H1 (cell line): ENCODE data around the gene PRCD. TPM values are rescaled to one million over a fixed set of nuclear protein-coding genes. Genes with fewer than 3 reads are reported as not detected.
A peak's percentile ranks its signal among the peaks of the same experiment; 100 is the strongest.

Experiments
- CTCF ChIA-PET: fragments of 300-600 bp; sonication (Branson Sonifier 250); formaldehyde crosslinking; loops from one replicate; lab custom pipeline; 2021; ENCODE audit not compliant: partially characterized antibody; lab: Charles Lee
- POLR2A ChIA-PET: fragments of 300-600 bp; sonication (Branson Sonifier 250); formaldehyde crosslinking; loops from one replicate; lab custom pipeline; 2021; ENCODE audit warnings: inconsistent platforms; ENCODE audit not compliant: partially characterized antibody; lab: Charles Lee
- DNase-seq, 2 experiments: peaks; one replicate each; pipeline versions ENCODE4 v3.0.0 to v3.0.0-alpha.2; 2010 to 2022; ENCODE audit warnings: low spot score in 2 of 2, low read depth in 1 of 2, mixed read lengths in 1 of 2
- FAIRE-seq: peaks from 2 replicates; lab custom pipeline; 2011; peaks lifted over from hg19 to GRCh38; lab: Jason Lieb, UNC
- H2AFZ ChIP-seq: 2 replicates; pipeline ENCODE4 v1.8.1; 2012; ENCODE audit warnings: low read length, inconsistent platforms
- H2AK5ac ChIP-seq: 2 replicates; pipeline ENCODE4 v1.6.1; 2013; ENCODE audit warnings: low read depth, low read length
- H2BK120ac ChIP-seq: replicated peaks from 2 replicates; pipeline ENCODE3; 2013; ENCODE audit warnings: low read depth, low read length, inconsistent platforms
- H2BK12ac ChIP-seq: 2 replicates; pipeline ENCODE4 v1.6.1; 2013; ENCODE audit warnings: low read depth, low read length
- H2BK15ac ChIP-seq: 2 replicates; pipeline ENCODE4 v1.6.1; 2013; ENCODE audit warnings: low read length
- H2BK20ac ChIP-seq: 2 replicates; pipeline ENCODE4 v1.6.1; 2013; ENCODE audit warnings: low read length
- H2BK5ac ChIP-seq: 2 replicates; pipeline ENCODE4 v1.6.1; 2013; ENCODE audit warnings: low read depth, low read length
- H3K14ac ChIP-seq: 2 replicates; pipeline ENCODE4 v1.6.1; 2013; ENCODE audit warnings: inconsistent platforms; ENCODE audit not compliant: insufficient read length
- H3K18ac ChIP-seq: 2 replicates; pipeline ENCODE4 v1.6.1; 2013; ENCODE audit warnings: low read length; ENCODE audit errors: extremely low read depth
- H3K23ac ChIP-seq: 2 replicates; pipeline ENCODE4 v1.6.1; 2013; ENCODE audit warnings: inconsistent platforms; ENCODE audit not compliant: insufficient read length
- H3K23me2 ChIP-seq: 2 replicates; pipeline ENCODE4 v1.6.1; 2013; ENCODE audit warnings: low read depth, low read length
- H3K27ac ChIP-seq: 2 replicates; pipeline ENCODE4 v1.6.1; 2011; ENCODE audit warnings: low read depth, low read length, inconsistent platforms
- H3K27me3 ChIP-seq, 4 experiments: replicated peaks in 1 of 4; 1 replicate in 1 of 4; 2 replicates in 3 of 4; pipeline versions ENCODE4 v1.6.1 to v1.8.1; 2011 to 2013; ENCODE audit warnings: low read length in 3 of 4, mild to moderate bottlenecking in 3 of 4, inconsistent platforms in 2 of 4, mixed read lengths in 2 of 4, moderate library complexity in 1 of 4; ENCODE audit not compliant: control insufficient read depth in 3 of 4, insufficient read depth in 3 of 4; ENCODE audit errors: extremely low read depth in 1 of 4
- H3K36me3 ChIP-seq, 4 experiments: 2 replicates each; pipeline versions ENCODE4 v1.6.1 to v1.8.1; 2011 to 2013; ENCODE audit warnings: mild to moderate bottlenecking in 4 of 4, low read length in 3 of 4, moderate library complexity in 2 of 4, control low read depth in 1 of 4, inconsistent platforms in 1 of 4; ENCODE audit not compliant: insufficient read depth in 4 of 4, control insufficient read depth in 2 of 4
- H3K4ac ChIP-seq: replicated peaks from 2 replicates; pipeline ENCODE3; 2013; ENCODE audit warnings: low read length, low read depth, mixed read lengths, inconsistent platforms; ENCODE audit not compliant: insufficient read length
- H3K4me1 ChIP-seq, 4 experiments: replicated peaks in 1 of 4; 1 replicate in 1 of 4; 2 replicates in 3 of 4; pipeline versions ENCODE4 v1.6.1 to v1.8.1; 2011 to 2013; ENCODE audit warnings: low read length in 3 of 4, inconsistent platforms in 2 of 4, mixed read lengths in 1 of 4; ENCODE audit not compliant: insufficient read depth in 4 of 4, control insufficient read depth in 3 of 4
- H3K4me2 ChIP-seq, 2 experiments: 2 replicates each; pipeline versions ENCODE4 v1.6.1 to v1.8.1; 2011 to 2013; ENCODE audit warnings: low read depth in 2 of 2, low read length in 2 of 2, control low read depth in 1 of 2, inconsistent platforms in 1 of 2, mild to moderate bottlenecking in 1 of 2; ENCODE audit not compliant: insufficient read depth in 1 of 2
- H3K4me3 ChIP-seq, 4 experiments: fragments of 200-600, 300-600 bp in 1 of 4; sonication (generic), shearing (Covaris generic), sonication (Bioruptor Twin) in 1 of 4; 2 replicates each; pipeline versions ENCODE4 v1.5.1 to v1.8.1; 2011 to 2016; ENCODE audit warnings: low read length in 4 of 4, low read depth in 3 of 4, control low read depth in 2 of 4, inconsistent platforms in 2 of 4, mild to moderate bottlenecking in 2 of 4, mixed read lengths in 1 of 4, moderate library complexity in 1 of 4; ENCODE audit not compliant: insufficient read depth in 2 of 4; ENCODE audit errors: extremely low read depth in 1 of 4
- H3K56ac ChIP-seq: replicated peaks from 2 replicates; pipeline ENCODE3; 2013; ENCODE audit warnings: low read depth, mild to moderate bottlenecking, mixed read lengths, low read length, inconsistent platforms; ENCODE audit not compliant: insufficient read length
- H3K79me1 ChIP-seq: 2 replicates; pipeline ENCODE4 v1.6.1; 2013; ENCODE audit warnings: low read depth, low read length, control low read depth
- H3K79me2 ChIP-seq, 2 experiments: 2 replicates each; pipeline versions ENCODE4 v1.6.1 to v1.8.1; 2012 to 2013; ENCODE audit warnings: low read length in 2 of 2, mild to moderate bottlenecking in 2 of 2, inconsistent platforms in 1 of 2; ENCODE audit not compliant: insufficient read depth in 2 of 2, control insufficient read depth in 1 of 2
- H3K9ac ChIP-seq, 4 experiments: replicated peaks in 1 of 4; 1 replicate in 1 of 4; 2 replicates in 3 of 4; pipeline versions ENCODE4 v1.6.1 to v1.8.1; 2011 to 2013; ENCODE audit warnings: low read depth in 3 of 4, low read length in 3 of 4, control low read depth in 2 of 4, mild to moderate bottlenecking in 2 of 4, moderate library complexity in 2 of 4, inconsistent platforms in 1 of 4; ENCODE audit errors: extremely low read depth in 1 of 4
- H3K9me3 ChIP-seq, 2 experiments: 2 replicates each; pipeline versions ENCODE4 v1.6.1 to v1.8.1; 2012 to 2013; ENCODE audit warnings: mild to moderate bottlenecking in 2 of 2, moderate library complexity in 2 of 2, control low read depth in 1 of 2, inconsistent platforms in 1 of 2, low read depth in 1 of 2, low read length in 1 of 2, mixed read lengths in 1 of 2; ENCODE audit not compliant: insufficient read depth in 2 of 2
- H4K20me1 ChIP-seq, 2 experiments: replicated peaks in 1 of 2; 2 replicates each; pipeline versions ENCODE3 to v1.8.1; 2011 to 2013; ENCODE audit warnings: inconsistent platforms in 2 of 2, low read length in 2 of 2, mild to moderate bottlenecking in 1 of 2; ENCODE audit not compliant: insufficient read depth in 2 of 2, control insufficient read depth in 1 of 2
- H4K5ac ChIP-seq: 2 replicates; pipeline ENCODE4 v1.6.1; 2013; ENCODE audit warnings: low read length, low read depth, mixed read lengths, inconsistent platforms; ENCODE audit not compliant: insufficient read length
- H4K8ac ChIP-seq: 2 replicates; pipeline ENCODE4 v1.8.0; 2013; ENCODE audit warnings: mild to moderate bottlenecking, moderate library complexity, low read length, inconsistent platforms; ENCODE audit not compliant: insufficient read depth; ENCODE audit errors: extremely low read depth
- H4K91ac ChIP-seq: replicated peaks from 2 replicates; pipeline ENCODE3; 2013; ENCODE audit warnings: low read length, mixed read lengths, inconsistent platforms; ENCODE audit not compliant: insufficient read length
- EZH2 ChIP-seq: fragments of 200-600 bp; sonication (generic); IDR thresholded peaks from 2 replicates; pipeline ENCODE4 v1.7.1; 2012; ENCODE audit warnings: low read depth, mild to moderate bottlenecking, moderate library complexity, low read length, inconsistent platforms; ENCODE audit not compliant: severe bottlenecking
- MAFK ChIP-seq: IDR thresholded peaks from 2 replicates; pipeline ENCODE4 v1.6.1; 2012; ENCODE audit warnings: low read depth, mild to moderate bottlenecking, improper control_type of control experiment, low read length
- WGBS, 2 experiments: shearing (Covaris generic) in 1 of 2; methylation state at CpG; one replicate each; pipeline versions ENCODE4 v1.1.6 to v1.1.7; 2013 to 2015; ENCODE audit warnings: low lambda C conversion rate in 2 of 2, mixed read lengths in 2 of 2, inconsistent platforms in 1 of 2, low coverage in 1 of 2, missing lambda C conversion rate in 1 of 2; ENCODE audit not compliant: insufficient replicate concordance in 2 of 2, insufficient coverage in 1 of 2, insufficient read length in 1 of 2; ENCODE audit errors: extremely low coverage in 1 of 2, missing lambda C conversion rate in 1 of 2; 5-methylcytosine and 5-hydroxymethylcytosine counted together
- polyA plus RNA-seq, 7 experiments: library from polyadenylated mRNA; depleted of rRNA in 3 of 7; stranded (reverse) in 5 of 7; unstranded in 2 of 7; fragments of >200 nt in 5 of 7; fragments of 200-250 nt in 2 of 7; gene quantifications; 1 replicate in 5 of 7; 2 replicates in 1 of 7; 4 replicates in 1 of 7; pipeline versions ENCODE4 v1.2.1 to v1.2.3, GENCODE V29; 2011 to 2013; ENCODE audit warnings: missing spikeins in 2 of 7, mixed read lengths in 2 of 7
- total RNA-seq: library from RNA; stranded (reverse); fragmentation: NEBNext Ultra II Directional; extraction: Animal tissue kit (Norgen Biotek cat#: 25700); gene quantifications from 2 replicates; pipeline ENCODE4 v1.2.1, GENCODE V29; 2021

Gene PRCD
- total and polyA plus RNA-seq, 2 of the 8 experiments (the other 6 are each of a cell fraction or from before 2014, with no cell fraction given): 0.77 to 2.1 TPM

DNA sequence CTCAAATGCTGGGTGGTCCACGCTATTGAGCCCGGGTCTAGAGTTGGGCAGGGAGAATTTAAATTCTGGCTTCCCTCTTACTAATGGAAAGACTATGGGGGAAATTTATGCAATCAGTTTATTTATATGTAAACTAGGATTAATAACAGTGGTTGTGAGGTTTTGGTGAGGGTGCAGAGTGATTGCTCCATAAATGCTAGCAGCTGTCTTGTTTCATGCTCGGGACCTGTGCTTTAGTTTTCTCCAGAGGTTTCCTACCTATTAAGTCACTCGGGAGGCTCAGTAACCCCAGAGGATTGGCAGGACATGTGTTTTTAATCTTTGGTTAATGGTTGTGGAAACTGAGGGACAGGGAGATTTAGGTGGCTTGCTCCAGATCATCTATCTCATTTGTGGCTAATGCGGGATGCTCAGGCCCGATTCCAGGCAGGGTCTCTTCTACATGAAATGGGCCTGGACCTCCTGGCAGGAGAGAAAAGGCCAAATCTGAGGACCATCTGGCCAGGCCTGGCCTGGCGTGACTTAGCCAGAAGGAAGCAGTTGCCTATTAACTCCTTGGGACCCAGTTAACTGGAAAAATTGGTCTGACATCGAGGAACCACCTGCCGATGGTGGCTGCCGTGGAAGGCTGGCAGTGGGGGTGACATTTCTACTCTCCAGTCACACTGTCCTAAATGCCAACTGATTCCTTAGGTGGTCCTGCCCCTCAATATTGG lies 2.1 kb downstream of the PRCD start:
- peak overlapping the region; percentile 10 for H4K91ac ChIP-seq
- H3K23ac ChIP-seq: no peak overlapping the region
- H3K56ac ChIP-seq: no peak overlapping the region
- no peaks in the 10 kb centered on the region for H4K20me1 ChIP-seq
- H2BK120ac ChIP-seq: no peak overlapping the region
- peaks cover 8 to 30% (median 29%) of the 10 kb centered on the region in 4 experiments for H3K27me3 ChIP-seq
- H3K4ac ChIP-seq: no peak overlapping the region
- H3K27ac ChIP-seq: no peak overlapping the region
- H3K23me2 ChIP-seq: peaks cover 11% of the 10 kb centered on the region
- H3K9ac ChIP-seq: no peak overlapping the region
- no peak overlapping the region for H3K14ac ChIP-seq
- no peaks in the 10 kb centered on the region for H3K36me3 ChIP-seq
- H2BK5ac ChIP-seq: no peak overlapping the region
- TF ChIP-seq MAFK (no peak), EZH2 (no peak)
- CTCF ChIA-PET: interaction anchor here (0.7 to 15.6 kb wide), 6 partner anchors 9 to 84 kb away, joined by 3 to 260 read pairs (median 17); no protein-coding TSS in a partner anchor
- no peaks in the 10 kb centered on the region for H3K9me3 ChIP-seq
- FAIRE-seq (no peak), DNase-seq (no peak)
- no peak overlapping the region for H2BK15ac ChIP-seq
- no peak overlapping the region; a peak in 1 of 4 replicates for H3K4me2 ChIP-seq
- peaks cover 0 to 37% (median 18%) of the 10 kb centered on the region in 4 experiments; a peak in 6 of 7 replicates for H3K4me1 ChIP-seq
- no peak overlapping the region for H2AK5ac ChIP-seq
- H2AFZ ChIP-seq: no peak overlapping the region
- H3K4me3 ChIP-seq: no peak overlapping the region
- 90% methylated on average over 10 of the region's 10 CpGs; no CpG with 5 or more reads in 1 of the 2 experiments for WGBS, 2 experiments
- H4K8ac ChIP-seq: no peak overlapping the region
- H3K79me2 ChIP-seq: no peaks in the 10 kb centered on the region
- peak overlapping the region; percentile 6; the same call in 1 of the 2 replicates for H2BK12ac ChIP-seq
- H4K5ac ChIP-seq: no peak overlapping the region
- POLR2A ChIA-PET: interaction anchor here (1.0 to 4.0 kb wide), 3 partner anchors 9 to 157 kb away, joined by 3 to 38 read pairs (median 4); partner anchors contain the start of gene SPHK1
- no peak overlapping the region for H3K18ac ChIP-seq
- no peak overlapping the region for H2BK20ac ChIP-seq
- no peaks in the 10 kb centered on the region for H3K79me1 ChIP-seq
